Measurements from ENCODE around the gene CCDC149.

DNA sequence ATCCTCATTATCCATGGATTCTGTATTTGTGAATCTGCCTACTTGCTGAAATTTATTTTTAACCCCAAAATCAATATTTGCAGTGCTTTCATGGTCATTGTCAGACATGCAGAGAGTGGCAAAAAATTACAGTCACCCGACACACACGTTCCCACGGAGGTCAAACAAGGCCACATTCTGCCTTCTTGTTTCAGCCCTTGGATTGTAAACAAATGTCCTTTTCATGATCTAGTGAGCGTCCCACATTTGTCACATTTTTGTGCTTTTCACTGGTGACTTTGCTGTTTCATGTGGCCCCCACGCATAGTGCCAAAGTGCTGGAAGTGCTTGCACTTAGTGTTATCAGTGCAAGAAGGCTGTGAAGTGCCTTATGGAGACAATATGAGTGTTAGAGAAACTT is 72.5 kb downstream of the CCDC149 start:
- TF ChIP-seq, protein P1, sequence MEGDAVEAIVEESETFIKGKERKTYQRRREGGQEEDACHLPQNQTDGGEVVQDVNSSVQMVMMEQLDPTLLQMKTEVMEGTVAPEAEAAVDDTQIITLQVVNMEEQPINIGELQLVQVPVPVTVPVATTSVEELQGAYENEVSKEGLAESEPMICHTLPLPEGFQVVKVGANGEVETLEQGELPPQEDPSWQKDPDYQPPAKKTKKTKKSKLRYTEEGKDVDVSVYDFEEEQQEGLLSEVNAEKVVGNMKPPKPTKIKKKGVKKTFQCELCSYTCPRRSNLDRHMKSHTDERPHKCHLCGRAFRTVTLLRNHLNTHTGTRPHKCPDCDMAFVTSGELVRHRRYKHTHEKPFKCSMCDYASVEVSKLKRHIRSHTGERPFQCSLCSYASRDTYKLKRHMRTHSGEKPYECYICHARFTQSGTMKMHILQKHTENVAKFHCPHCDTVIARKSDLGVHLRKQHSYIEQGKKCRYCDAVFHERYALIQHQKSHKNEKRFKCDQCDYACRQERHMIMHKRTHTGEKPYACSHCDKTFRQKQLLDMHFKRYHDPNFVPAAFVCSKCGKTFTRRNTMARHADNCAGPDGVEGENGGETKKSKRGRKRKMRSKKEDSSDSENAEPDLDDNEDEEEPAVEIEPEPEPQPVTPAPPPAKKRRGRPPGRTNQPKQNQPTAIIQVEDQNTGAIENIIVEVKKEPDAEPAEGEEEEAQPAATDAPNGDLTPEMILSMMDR (conservative IDR thresholded peaks at IDR 0.05; ENCODE audit: low read length): no peak
- TF ChIP-seq EZH2phosphoT487 (IDR thresholded peaks at IDR 0.05; ENCODE audit: borderline replicate concordance, low read depth, low read length): no peak
